ENCODE measurements around the gene TRAPPC5. TPM values are rescaled to one million over a fixed set of nuclear protein-coding genes. Genes with fewer than 3 reads are reported as not detected.

TRAPPC5 gene
- total and polyA plus RNA-seq, 2 experiments from 2014 or later: 78.3 to 252 TPM

GRCh38 chr19:7636691-7637373 lies 43.8 kb upstream of the TRAPPC5 start, which contains the start of gene STXBP2:
TSS of gene STXBP2 (plus strand) at chr19:7637110. CDS start at chr19:7637150, 40 bp downstream.
- Histone ChIP-seq H3K4me3 (peak within 1 kb of the TSS; percentile 81), H3K9me2 (ENCODE audit: insufficient read depth) (no peaks in the 10 kb centered on the region), H3K36me3 (ENCODE audit: insufficient read depth) (no peaks in the 10 kb centered on the region), H3K4me2 (peak within 1 kb of the TSS; percentile 84), H3F3A (replicated peaks; ENCODE audit: low read depth) (peaks cover 9% of the 10 kb centered on the region), H3K4me1 (ENCODE audit: insufficient read depth) (no peaks in the 10 kb centered on the region), H3K27ac (ENCODE audit: low read depth) (no peak within 1 kb of the TSS), H2AFZ (peak within 1 kb of the TSS; percentile 90; the same call in 1 of the 2 replicates), H3K27me3 (ENCODE audit: insufficient read depth) (peaks cover 24% of the 10 kb centered on the region), H3K79me2 (replicated peaks; ENCODE audit: insufficient read depth) (no peaks in the 10 kb centered on the region), H4K20me1 (replicated peaks; ENCODE audit: insufficient read depth) (no peaks in the 10 kb centered on the region; the same call in 1 of the 2 replicates)
- TF ChIP-seq POLR2AphosphoS5 (IDR thresholded peaks at IDR 0.05; ENCODE audit: low read depth) (peak; percentile 76), ZNF462 (CRISPR knock-in tag; IDR thresholded peaks at IDR 0.05) (no peak), CREB1 (CRISPR knock-in tag; IDR thresholded peaks at IDR 0.05; ENCODE audit: low read depth) (peak; percentile 85), EZH2 (IDR thresholded peaks at IDR 0.05; ENCODE audit: low read depth, unreplicated experiment) (no peak)
- ATAC-seq (peak; percentile 86), DNase-seq (ENCODE audit: low spot score) (peak; percentile 91)
- peaks cover 22% of the 10 kb centered on the region for H3K27me3 Mint-ChIP-seq (ENCODE audit: insufficient read depth, low read depth, poor library complexity)
- no peaks in the 10 kb centered on the region; the same call in 2 of the 3 replicates for H3K4me1 Mint-ChIP-seq
- no peaks in the 10 kb centered on the region; the same call in 2 of the 3 replicates for H3K9me3 Mint-ChIP-seq
- no peak within 1 kb of the TSS for H3K27ac Mint-ChIP-seq
- H3K36me3 Mint-ChIP-seq (ENCODE audit: low read depth): no peaks in the 10 kb centered on the region
- peak within 1 kb of the TSS; percentile 75 for H3K4me3 Mint-ChIP-seq
